WERI-Rb-1 (cell line): Measurements from ENCODE around the gene CCDC177.

ENCODE experiments used
- DNase-seq: peaks from one replicate; pipeline ENCODE4 v3.0.0-alpha.2; 2020
- H3K27ac ChIP-seq: fragments of 250-450 bp; sonication (Bioruptor Pico); 2 replicates; pipeline ENCODE4 v1.5.1; 2020; ENCODE audit warnings: mild to moderate bottlenecking, moderate library complexity
- H3K27me3 ChIP-seq: fragments of 250-450 bp; sonication (Bioruptor Pico); 2 replicates; pipeline ENCODE4 v1.5.1; 2021; ENCODE audit warnings: mild to moderate bottlenecking, low read depth, moderate library complexity; ENCODE audit not compliant: insufficient read depth, severe bottlenecking
- H3K36me3 ChIP-seq: fragments of 250-450 bp; sonication (Bioruptor Pico); 2 replicates; pipeline ENCODE4 v1.5.1; 2020; ENCODE audit warnings: mild to moderate bottlenecking, moderate library complexity
- H3K4me3 ChIP-seq: 2 replicates; pipeline ENCODE4 v1.5.1; 2011; ENCODE audit warnings: low read depth, mild to moderate bottlenecking, control low read depth, low read length
- H3K9me3 ChIP-seq: fragments of 250-450 bp; sonication (Bioruptor Pico); 2 replicates; pipeline ENCODE4 v1.5.1; 2021; ENCODE audit warnings: mild to moderate bottlenecking, moderate library complexity; ENCODE audit not compliant: severe bottlenecking
- TF ChIP-seq, protein P1 (sequence below): IDR thresholded peaks from 2 replicates; pipeline ENCODE4 v1.5.1; 2011; ENCODE audit warnings: low read depth, mild to moderate bottlenecking, control low read depth, inconsistent platforms, low read length

Gene CCDC177

DNA sequence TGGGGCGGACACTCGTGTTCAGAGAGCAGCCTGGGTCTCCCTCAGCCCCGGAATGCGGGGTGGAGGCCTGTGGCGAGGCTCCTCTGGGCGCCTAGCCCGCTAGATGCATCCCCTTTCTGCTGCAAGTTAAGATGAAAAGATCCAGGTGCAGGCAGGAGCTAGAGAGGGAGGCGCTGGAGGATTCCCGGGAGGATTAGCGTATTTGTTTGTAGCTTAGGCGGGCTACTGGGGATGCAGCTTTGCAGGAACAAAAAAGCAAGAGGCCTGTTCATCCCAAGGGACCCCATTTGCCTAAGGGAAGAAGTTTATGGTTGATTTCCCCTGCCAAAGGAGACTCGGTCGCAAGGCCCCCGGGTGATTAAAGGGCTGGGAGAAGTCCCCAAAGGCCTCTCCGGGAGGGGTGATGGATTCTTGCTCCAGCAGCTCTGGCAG is 824 bp downstream of the CCDC177 start:
- TF ChIP-seq, protein P1, sequence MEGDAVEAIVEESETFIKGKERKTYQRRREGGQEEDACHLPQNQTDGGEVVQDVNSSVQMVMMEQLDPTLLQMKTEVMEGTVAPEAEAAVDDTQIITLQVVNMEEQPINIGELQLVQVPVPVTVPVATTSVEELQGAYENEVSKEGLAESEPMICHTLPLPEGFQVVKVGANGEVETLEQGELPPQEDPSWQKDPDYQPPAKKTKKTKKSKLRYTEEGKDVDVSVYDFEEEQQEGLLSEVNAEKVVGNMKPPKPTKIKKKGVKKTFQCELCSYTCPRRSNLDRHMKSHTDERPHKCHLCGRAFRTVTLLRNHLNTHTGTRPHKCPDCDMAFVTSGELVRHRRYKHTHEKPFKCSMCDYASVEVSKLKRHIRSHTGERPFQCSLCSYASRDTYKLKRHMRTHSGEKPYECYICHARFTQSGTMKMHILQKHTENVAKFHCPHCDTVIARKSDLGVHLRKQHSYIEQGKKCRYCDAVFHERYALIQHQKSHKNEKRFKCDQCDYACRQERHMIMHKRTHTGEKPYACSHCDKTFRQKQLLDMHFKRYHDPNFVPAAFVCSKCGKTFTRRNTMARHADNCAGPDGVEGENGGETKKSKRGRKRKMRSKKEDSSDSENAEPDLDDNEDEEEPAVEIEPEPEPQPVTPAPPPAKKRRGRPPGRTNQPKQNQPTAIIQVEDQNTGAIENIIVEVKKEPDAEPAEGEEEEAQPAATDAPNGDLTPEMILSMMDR: no peak
- Histone ChIP-seq H3K27ac (peak overlapping the region; percentile 72), H3K36me3 (peaks cover 3% of the 10 kb centered on the region; the same call in 1 of the 2 replicates), H3K9me3 (peaks cover 2% of the 10 kb centered on the region), H3K27me3 (no peaks in the 10 kb centered on the region), H3K4me3 (peak overlapping the region; percentile 59)
- peak; percentile 86 for DNase-seq

DNA sequence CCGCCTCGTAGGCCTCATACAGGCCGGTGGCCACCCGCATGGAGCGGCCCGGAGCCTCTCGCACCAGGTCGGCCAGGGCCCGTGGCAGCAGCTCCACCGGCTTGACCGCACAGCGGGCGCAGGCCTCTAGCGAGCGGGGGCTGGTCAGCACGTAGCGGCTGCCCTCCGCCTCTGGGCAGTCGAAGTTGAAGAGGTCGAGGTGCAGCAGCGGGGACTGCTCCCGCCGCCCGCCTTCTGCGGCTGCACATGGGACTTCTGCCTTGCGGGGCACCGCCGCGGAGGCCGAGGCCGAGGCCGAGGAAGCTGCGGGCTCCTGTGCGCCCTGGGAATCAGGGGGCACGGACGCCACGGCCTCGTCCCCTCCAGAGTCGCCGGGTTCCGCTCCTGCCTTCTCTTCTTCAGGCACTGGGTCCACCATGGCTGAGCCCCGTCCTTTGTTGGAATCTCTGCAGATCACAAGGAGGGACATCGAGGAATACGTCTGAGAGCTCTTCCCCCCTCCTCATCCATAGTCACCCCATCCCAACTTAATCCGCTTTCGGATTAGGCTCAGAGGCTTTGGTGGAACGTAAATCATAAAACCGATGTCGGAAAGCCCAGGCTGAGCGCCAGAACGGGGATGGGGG is 1.4 kb downstream of the CCDC177 start:
- Histone ChIP-seq H3K27ac (peak overlapping the region; percentile 72), H3K27me3 (no peaks in the 10 kb centered on the region), H3K4me3 (peak overlapping the region; percentile 59), H3K9me3 (peaks cover 2% of the 10 kb centered on the region), H3K36me3 (peaks cover 3% of the 10 kb centered on the region; the same call in 1 of the 2 replicates)
- TF ChIP-seq, protein P1: no peak
- DNase-seq: no peak

DNA sequence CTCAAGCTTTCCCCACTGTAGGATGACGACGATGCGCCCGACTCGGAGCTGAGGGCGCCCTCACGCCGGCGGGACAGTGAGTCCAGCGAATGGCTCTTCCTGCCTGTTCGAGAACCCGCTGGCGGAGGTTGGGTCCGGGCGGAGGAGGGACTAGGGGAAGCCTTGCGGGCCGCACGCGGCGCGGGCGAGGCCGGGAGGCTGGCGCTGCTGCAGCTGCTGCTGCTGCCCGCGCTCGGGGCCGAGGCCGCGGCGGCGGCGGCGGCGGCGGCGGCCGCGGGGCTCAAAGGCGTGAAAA is 1.9 kb downstream of the CCDC177 start:
- no peak for DNase-seq
- Histone ChIP-seq H3K36me3 (peaks cover 3% of the 10 kb centered on the region; the same call in 1 of the 2 replicates), H3K4me3 (no peak overlapping the region), H3K27ac (no peak overlapping the region), H3K9me3 (peaks cover 2% of the 10 kb centered on the region), H3K27me3 (no peaks in the 10 kb centered on the region)
- TF ChIP-seq, protein P1: no peak

DNA sequence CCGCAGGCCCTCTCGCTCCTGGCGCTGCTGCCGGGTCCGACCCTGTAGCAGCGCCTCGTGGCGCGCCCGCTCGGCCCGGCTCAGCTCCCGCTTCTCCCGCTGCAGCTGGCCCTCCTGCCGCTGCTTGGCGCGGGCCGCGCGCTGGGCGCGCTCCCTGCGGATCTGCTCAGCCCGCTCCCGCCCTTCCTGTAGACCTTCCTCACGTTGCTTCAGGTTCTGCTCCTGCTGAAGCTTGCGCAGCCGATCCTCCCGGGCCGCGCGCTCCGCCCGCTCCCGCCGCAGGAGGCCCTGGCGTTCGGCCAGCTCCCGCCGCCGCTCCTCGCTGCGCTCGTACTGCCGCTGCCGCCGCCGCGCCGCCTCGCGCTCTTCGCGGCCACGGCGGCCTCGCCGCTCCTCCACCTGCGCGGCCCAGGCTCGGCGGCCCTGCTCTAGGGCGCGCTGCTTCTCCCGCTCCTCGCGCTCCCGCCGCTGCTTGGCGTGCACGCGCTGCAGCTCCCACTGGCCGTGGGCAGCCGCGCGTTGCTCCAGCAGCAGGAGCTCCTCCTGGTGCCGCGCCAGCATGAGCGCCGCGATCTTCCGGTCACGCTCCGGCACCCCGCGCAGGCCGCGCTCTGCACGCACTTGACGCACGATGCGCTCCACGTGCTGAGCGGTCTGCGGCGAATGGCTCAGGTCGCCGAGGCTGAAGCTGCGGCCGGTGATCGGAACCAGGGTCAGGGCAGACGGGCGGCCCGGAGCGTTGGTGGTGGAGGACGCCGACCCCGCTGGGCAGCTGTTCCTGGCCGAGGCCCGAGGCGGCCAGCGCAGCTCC is 2.4 kb downstream of the CCDC177 start:
- Histone ChIP-seq H3K27me3 (no peaks in the 10 kb centered on the region), H3K27ac (no peak overlapping the region), H3K9me3 (peaks cover 2% of the 10 kb centered on the region), H3K36me3 (peaks cover 3% of the 10 kb centered on the region; the same call in 1 of the 2 replicates), H3K4me3 (no peak overlapping the region)
- TF ChIP-seq, protein P1: no peak
- no peak for DNase-seq

DNA sequence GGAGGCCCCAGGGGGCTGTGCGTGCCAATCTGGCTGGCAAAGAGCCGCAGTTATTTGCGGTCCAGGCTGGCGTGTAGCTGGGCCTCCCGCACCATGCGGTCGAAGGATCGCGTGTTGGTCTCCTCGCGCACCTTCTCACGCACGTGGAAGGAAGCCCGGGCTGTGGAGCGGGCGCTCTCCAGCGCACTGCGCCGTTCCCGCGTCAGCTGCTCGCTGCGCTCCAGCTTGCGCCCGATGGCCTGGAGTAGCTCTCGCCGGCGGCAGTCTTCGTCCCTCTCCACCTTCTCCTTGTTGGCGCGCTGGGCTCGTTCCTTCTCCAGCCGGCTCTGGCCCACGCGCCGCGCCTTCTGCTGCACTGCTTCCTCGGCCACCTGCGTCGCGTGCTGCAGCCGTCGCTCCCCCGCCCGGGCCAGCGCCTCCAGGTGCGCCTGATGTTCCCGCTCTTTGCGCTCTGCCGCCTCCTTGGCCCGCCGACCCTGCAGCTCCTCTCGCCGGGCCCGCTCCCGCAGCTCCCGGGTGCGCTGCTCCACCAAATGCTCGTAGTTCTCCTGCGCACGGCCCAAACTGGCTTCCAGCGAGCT is 3.1 kb downstream of the CCDC177 start:
- H3K9me3 ChIP-seq: peaks cover 2% of the 10 kb centered on the region
- DNase-seq: no peak
- peaks cover 3% of the 10 kb centered on the region; the same call in 1 of the 2 replicates for H3K36me3 ChIP-seq
- no peak overlapping the region for H3K27ac ChIP-seq
- H3K4me3 ChIP-seq: no peak overlapping the region
- no peaks in the 10 kb centered on the region for H3K27me3 ChIP-seq
- TF ChIP-seq, protein P1: no peak
